IPS DF 6.9 (cell line): ENCODE measurements around the gene TOMM20.

Experiments
- DNase-seq: peaks from one replicate; pipeline ENCODE4 v3.0.0-alpha.2; 2013; ENCODE audit warnings: low read depth, low spot score
- H3K27ac ChIP-seq: one replicate; pipeline ENCODE4 v1.5.1; 2013; ENCODE audit warnings: low read length, control low read depth
- H3K27me3 ChIP-seq: 2 replicates; pipeline ENCODE4 v1.6.1; 2013; ENCODE audit warnings: mild to moderate bottlenecking, low read length; ENCODE audit not compliant: control insufficient read depth, insufficient read depth
- H3K36me3 ChIP-seq: 2 replicates; pipeline ENCODE4 v1.6.1; 2013; ENCODE audit warnings: low read length; ENCODE audit not compliant: control insufficient read depth, insufficient read depth
- H3K4me1 ChIP-seq: 2 replicates; pipeline ENCODE4 v1.6.1; 2013; ENCODE audit warnings: low read length; ENCODE audit not compliant: control insufficient read depth, insufficient read depth
- H3K4me3 ChIP-seq: 2 replicates; pipeline ENCODE4 v1.5.1; 2013; ENCODE audit warnings: mild to moderate bottlenecking, low read length
- H3K9me3 ChIP-seq: 2 replicates; pipeline ENCODE4 v1.6.1; 2013; ENCODE audit warnings: low read length, inconsistent platforms; ENCODE audit not compliant: control insufficient read depth, insufficient read depth
- WGBS: extraction: QIAGEN DNeasy Blood & Tissue Kit; methylation state at CpG from one replicate; pipeline ENCODE4 v1.1.7; 2013; ENCODE audit warnings: mixed read lengths, missing lambda C conversion rate; ENCODE audit not compliant: insufficient read length, insufficient coverage; 5-methylcytosine and 5-hydroxymethylcytosine counted together

The TOMM20 gene

GRCh38 chr1:235157150-235157549 lies 28.5 kb upstream of the TOMM20 start:
- no peaks in the 10 kb centered on the region for H3K4me1 ChIP-seq
- peaks cover 17% of the 10 kb centered on the region; the same call in 1 of the 2 replicates for H3K36me3 ChIP-seq
- no CpG with 5 or more reads among the region's 4 CpGs for WGBS
- H3K27me3 ChIP-seq: no peaks in the 10 kb centered on the region
- H3K9me3 ChIP-seq: no peaks in the 10 kb centered on the region
- no peak overlapping the region for H3K4me3 ChIP-seq
- DNase-seq: no peak
- no peak overlapping the region for H3K27ac ChIP-seq

- Histone ChIP-seq H3K4me3 (no peak overlapping the region), H3K27ac (no peak overlapping the region), H3K27me3 (no peaks in the 10 kb centered on the region), H3K9me3 (no peaks in the 10 kb centered on the region), H3K4me1 (no peaks in the 10 kb centered on the region), H3K36me3 (peaks cover 17% of the 10 kb centered on the region; the same call in 1 of the 2 replicates)
- WGBS: no CpG with 5 or more reads among the region's 4 CpGs
- no peak for DNase-seq
Measured at GRCh38 chr1:235156740-235157139, 28.1 kb upstream of the TOMM20 start.

- no peaks in the 10 kb centered on the region; the same call in 1 of the 2 replicates for H3K27me3 ChIP-seq
- no peak overlapping the region for H3K4me3 ChIP-seq
- H3K27ac ChIP-seq: no peak overlapping the region
- no peak for DNase-seq
- H3K36me3 ChIP-seq: peaks cover 21% of the 10 kb centered on the region; the same call in 1 of the 2 replicates
- WGBS: no CpG with 5 or more reads among the region's 3 CpGs
- no peaks in the 10 kb centered on the region for H3K9me3 ChIP-seq
- no peaks in the 10 kb centered on the region for H3K4me1 ChIP-seq
Measured at GRCh38 chr1:235156265-235156664, 27.6 kb upstream of the TOMM20 start.

GRCh38 chr1:235152235-235152634 lies 23.6 kb upstream of the TOMM20 start:
- Histone ChIP-seq H3K27ac (no peak overlapping the region), H3K4me3 (no peak overlapping the region), H3K36me3 (peaks cover 24% of the 10 kb centered on the region; the same call in 1 of the 2 replicates), H3K9me3 (no peaks in the 10 kb centered on the region), H3K4me1 (no peaks in the 10 kb centered on the region), H3K27me3 (no peaks in the 10 kb centered on the region; the same call in 1 of the 2 replicates)
- no peak for DNase-seq

- H3K27me3 ChIP-seq: no peaks in the 10 kb centered on the region; the same call in 1 of the 2 replicates
- H3K36me3 ChIP-seq: peaks cover 28% of the 10 kb centered on the region; the same call in 1 of the 2 replicates
- no peaks in the 10 kb centered on the region for H3K4me1 ChIP-seq
- H3K27ac ChIP-seq: no peak overlapping the region
- no peak overlapping the region for H3K4me3 ChIP-seq
- no peak for DNase-seq
- no peaks in the 10 kb centered on the region for H3K9me3 ChIP-seq
- no CpG with 5 or more reads among the region's 2 CpGs for WGBS
Measured at GRCh38 chr1:235151033-235151432, 22.4 kb upstream of the TOMM20 start.

- peaks cover 28% of the 10 kb centered on the region; the same call in 1 of the 2 replicates for H3K36me3 ChIP-seq
- H3K4me1 ChIP-seq: no peaks in the 10 kb centered on the region
- WGBS: no CpG with 5 or more reads among the region's 9 CpGs
- H3K9me3 ChIP-seq: no peaks in the 10 kb centered on the region
- no peaks in the 10 kb centered on the region; the same call in 1 of the 2 replicates for H3K27me3 ChIP-seq
- H3K27ac ChIP-seq: no peak overlapping the region
- DNase-seq: no peak
- H3K4me3 ChIP-seq: no peak overlapping the region
Measured at GRCh38 chr1:235149824-235150223, 21.2 kb upstream of the TOMM20 start.

GRCh38 chr1:235147269-235147668 lies 18.6 kb upstream of the TOMM20 start:
- no peaks in the 10 kb centered on the region for H3K9me3 ChIP-seq
- H3K27me3 ChIP-seq: no peaks in the 10 kb centered on the region; the same call in 1 of the 2 replicates
- H3K36me3 ChIP-seq: peaks cover 14% of the 10 kb centered on the region; the same call in 1 of the 2 replicates
- no peak overlapping the region for H3K27ac ChIP-seq
- no peak overlapping the region for H3K4me3 ChIP-seq
- no CpG with 5 or more reads among the region's 4 CpGs for WGBS
- DNase-seq: no peak
- H3K4me1 ChIP-seq: no peaks in the 10 kb centered on the region

GRCh38 chr1:235145639-235146038 lies 17.0 kb upstream of the TOMM20 start:
- Histone ChIP-seq H3K4me1 (peaks cover 2% of the 10 kb centered on the region; the same call in 1 of the 2 replicates), H3K9me3 (no peaks in the 10 kb centered on the region), H3K27ac (no peak overlapping the region), H3K36me3 (peaks cover 15% of the 10 kb centered on the region; the same call in 1 of the 2 replicates), H3K4me3 (no peak overlapping the region), H3K27me3 (no peaks in the 10 kb centered on the region)
- WGBS: no CpG with 5 or more reads among the region's 6 CpGs
- DNase-seq: no peak

GRCh38 chr1:235142991-235143390 lies 14.4 kb upstream of the TOMM20 start:
- Histone ChIP-seq H3K9me3 (no peaks in the 10 kb centered on the region), H3K27ac (no peak overlapping the region), H3K27me3 (no peaks in the 10 kb centered on the region), H3K4me3 (no peak overlapping the region), H3K36me3 (peaks cover 22% of the 10 kb centered on the region; the same call in 1 of the 2 replicates), H3K4me1 (peaks cover 2% of the 10 kb centered on the region; the same call in 1 of the 2 replicates)
- DNase-seq: no peak
- WGBS: no CpG with 5 or more reads among the region's 4 CpGs

- no CpG with 5 or more reads among the region's 5 CpGs for WGBS
- Histone ChIP-seq H3K27me3 (no peaks in the 10 kb centered on the region), H3K4me3 (no peak overlapping the region), H3K36me3 (peaks cover 33% of the 10 kb centered on the region; the same call in 1 of the 2 replicates), H3K27ac (no peak overlapping the region), H3K4me1 (peaks cover 2% of the 10 kb centered on the region; the same call in 1 of the 2 replicates), H3K9me3 (no peaks in the 10 kb centered on the region)
- no peak for DNase-seq
Measured at GRCh38 chr1:235139315-235139714, 10.7 kb upstream of the TOMM20 start.

GRCh38 chr1:235138821-235139220 lies 10.2 kb upstream of the TOMM20 start:
- Histone ChIP-seq H3K27me3 (no peaks in the 10 kb centered on the region), H3K4me3 (no peak overlapping the region), H3K36me3 (peaks cover 36% of the 10 kb centered on the region; the same call in 1 of the 2 replicates), H3K4me1 (peaks cover 2% of the 10 kb centered on the region; the same call in 1 of the 2 replicates), H3K9me3 (no peaks in the 10 kb centered on the region), H3K27ac (no peak overlapping the region)
- no CpG with 5 or more reads among the region's 2 CpGs for WGBS
- DNase-seq: no peak
